ENCODE data around the gene CPNE5.

DNA sequence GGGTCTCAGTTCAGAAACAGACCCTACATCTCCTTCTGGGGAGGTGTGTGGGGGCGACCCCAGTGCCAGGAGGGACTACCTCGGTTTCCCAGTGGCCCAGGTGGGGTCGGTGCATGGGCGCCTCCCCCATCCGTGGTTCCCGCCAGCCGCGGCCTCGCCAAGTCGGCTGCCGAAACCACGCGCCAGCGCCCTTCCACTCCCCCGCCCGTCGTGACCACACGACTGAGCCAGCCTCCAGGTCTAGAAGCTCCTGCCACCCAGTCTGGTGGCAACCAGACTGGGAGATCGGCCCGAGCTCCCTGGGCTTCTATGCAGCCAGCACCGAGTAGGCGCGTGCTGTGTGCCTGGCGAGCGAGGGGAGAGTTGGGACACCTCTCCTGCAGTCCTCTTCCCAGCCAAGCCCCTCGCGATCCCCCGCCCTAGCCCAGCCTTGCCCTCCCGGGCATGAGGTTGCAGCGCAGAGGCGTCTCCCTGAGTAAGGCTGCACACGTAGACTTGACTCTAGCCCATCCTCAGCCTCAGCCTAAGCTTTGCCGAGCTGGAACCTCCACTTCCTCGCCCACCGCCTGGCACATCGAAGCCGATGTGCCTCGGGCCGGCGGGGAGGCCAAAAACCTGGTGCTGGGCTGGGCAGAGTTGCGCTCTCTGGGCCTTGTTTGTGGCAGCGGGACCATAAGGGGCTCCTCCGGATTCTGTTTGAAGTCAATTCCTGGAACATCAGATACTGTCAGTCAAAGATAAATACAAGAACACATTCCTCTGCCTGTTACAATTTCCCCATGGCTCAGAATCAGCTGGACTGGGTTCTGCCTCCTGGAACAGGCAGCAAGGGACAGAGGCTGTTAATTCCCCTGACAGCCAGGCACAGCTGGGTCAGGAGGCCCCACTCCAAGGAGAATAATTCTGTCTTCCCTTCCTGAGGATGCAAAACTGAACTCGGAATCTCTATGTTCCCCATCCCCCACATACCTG is 1.5 kb upstream of the CPNE5 start:
- TF ChIP-seq, protein P1, sequence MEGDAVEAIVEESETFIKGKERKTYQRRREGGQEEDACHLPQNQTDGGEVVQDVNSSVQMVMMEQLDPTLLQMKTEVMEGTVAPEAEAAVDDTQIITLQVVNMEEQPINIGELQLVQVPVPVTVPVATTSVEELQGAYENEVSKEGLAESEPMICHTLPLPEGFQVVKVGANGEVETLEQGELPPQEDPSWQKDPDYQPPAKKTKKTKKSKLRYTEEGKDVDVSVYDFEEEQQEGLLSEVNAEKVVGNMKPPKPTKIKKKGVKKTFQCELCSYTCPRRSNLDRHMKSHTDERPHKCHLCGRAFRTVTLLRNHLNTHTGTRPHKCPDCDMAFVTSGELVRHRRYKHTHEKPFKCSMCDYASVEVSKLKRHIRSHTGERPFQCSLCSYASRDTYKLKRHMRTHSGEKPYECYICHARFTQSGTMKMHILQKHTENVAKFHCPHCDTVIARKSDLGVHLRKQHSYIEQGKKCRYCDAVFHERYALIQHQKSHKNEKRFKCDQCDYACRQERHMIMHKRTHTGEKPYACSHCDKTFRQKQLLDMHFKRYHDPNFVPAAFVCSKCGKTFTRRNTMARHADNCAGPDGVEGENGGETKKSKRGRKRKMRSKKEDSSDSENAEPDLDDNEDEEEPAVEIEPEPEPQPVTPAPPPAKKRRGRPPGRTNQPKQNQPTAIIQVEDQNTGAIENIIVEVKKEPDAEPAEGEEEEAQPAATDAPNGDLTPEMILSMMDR (IDR thresholded peaks at IDR 0.05 in 8 of 11, conservative IDR thresholded peaks at IDR 0.05 in 3 of 11), result no peak
- TF ChIP-seq POLR2AphosphoS5 (IDR thresholded peaks at IDR 0.05), result no peak

Measured in spleen (tissue), 7 donors.